ENCODE results near the gene CDC26. TPM values are rescaled to one million over a fixed set of nuclear protein-coding genes. Genes with fewer than 3 reads are reported as not detected.
A peak's percentile ranks its signal among the peaks of the same experiment; 100 is the strongest.

Gene CDC26
- total RNA-seq, result 10 to 100 TPM; 28.0 to 30.4 TPM

- no peak for TF ChIP-seq CTCF (IDR thresholded peaks at IDR 0.05)
- H3K9me3 Mint-ChIP-seq, result no peaks in the 10 kb centered on the region
- H3K27me3 Mint-ChIP-seq, result no peaks in the 10 kb centered on the region
- no peak within 1 kb of the TSS for H3K4me3 Mint-ChIP-seq
- ChIA-PET POLR2A (interaction anchor here (0.8 to 3.6 kb wide), 18 partner anchors 8 to 382 kb away, joined by 3 to 20 read pairs (median 4); partner anchors contain the start of genes ALAD, BSPRY, C9orf43 and FKBP15), CTCF (interaction anchor here (0.5 to 4.8 kb wide), 32 partner anchors 9 to 389 kb away, joined by 3 to 55 read pairs (median 6); partner anchors contain the start of genes ALAD, BSPRY, C9orf43 and FKBP15)
- ATAC-seq (peak; percentile 91), DNase-seq (peak; percentile 99)
- no peak within 1 kb of the TSS for H3K27ac Mint-ChIP-seq
- intact Hi-C loops (cut with micrococcal nuclease), result loop anchor here (2.0 to 10.0 kb wide), 4 partner anchors 69 to 383 kb away; partner anchors contain the start of genes BSPRY and WDR31
- H3K4me1 Mint-ChIP-seq (ENCODE audit: low read depth), result peaks cover 32% of the 10 kb centered on the region
- H3K36me3 Mint-ChIP-seq (ENCODE audit: low read depth), result peaks cover 34% of the 10 kb centered on the region
These were observed at the start of gene CDC26, which contains the start of gene PRPF4 for GRCh38 chr9:113275157-113276131. Gene CDC26, minus strand, starts transcription at chr9:113275572. Its CDS starts 3,065 bp downstream, at chr9:113272507. Gene PRPF4, plus strand, starts transcription at chr9:113275658. Its CDS starts 86 bp downstream, at chr9:113275744.

GRCh38 chr9:113322671-113323070 lies 47.3 kb upstream of the CDC26 start:
- DNase-seq, result no peak
- no peaks in the 10 kb centered on the region for H3K9me3 Mint-ChIP-seq

GRCh38 chr9:113320051-113320450 lies 44.7 kb upstream of the CDC26 start:
- no peaks in the 10 kb centered on the region for H3K36me3 Mint-ChIP-seq (ENCODE audit: low read depth)
- no peak overlapping the region for H3K4me3 Mint-ChIP-seq
- H3K27ac Mint-ChIP-seq, result no peak overlapping the region
- POLR2A ChIA-PET, result interaction anchor here (1.2 kb wide), 1 partner anchor 23 kb away, joined by 3 read pairs; no protein-coding TSS in a partner anchor
- DNase-seq (no peak), ATAC-seq (no peak)
- intact Hi-C loops (cut with micrococcal nuclease), result no loop called here
- no peaks in the 10 kb centered on the region for H3K27me3 Mint-ChIP-seq
- no peaks in the 10 kb centered on the region for H3K9me3 Mint-ChIP-seq
- CTCF ChIA-PET, result interaction anchor here (1.4 kb wide), 1 partner anchor 127 kb away, joined by 3 read pairs; no protein-coding TSS in a partner anchor
- no peak for TF ChIP-seq CTCF (IDR thresholded peaks at IDR 0.05)
- H3K4me1 Mint-ChIP-seq (ENCODE audit: low read depth), result no peaks in the 10 kb centered on the region

More at GRCh38 chr9:113322671-113323070, 47.3 kb upstream of the CDC26 start:
- Mint-ChIP-seq H3K27ac (no peak overlapping the region), H3K4me3 (no peak overlapping the region), H3K36me3 (ENCODE audit: low read depth) (no peaks in the 10 kb centered on the region), H3K4me1 (ENCODE audit: low read depth) (no peaks in the 10 kb centered on the region), H3K27me3 (no peaks in the 10 kb centered on the region)
- POLR2A ChIA-PET, result no interaction called here
- CTCF ChIA-PET, result no interaction called here
- no peak for TF ChIP-seq CTCF (IDR thresholded peaks at IDR 0.05)
- intact Hi-C loops (cut with micrococcal nuclease), result no loop called here
- no peak for ATAC-seq

GRCh38 chr9:113319054-113319453 lies 43.7 kb upstream of the CDC26 start:
- Mint-ChIP-seq H3K27me3 (no peaks in the 10 kb centered on the region), H3K4me3 (no peak overlapping the region), H3K9me3 (no peaks in the 10 kb centered on the region), H3K27ac (no peak overlapping the region), H3K36me3 (ENCODE audit: low read depth) (no peaks in the 10 kb centered on the region), H3K4me1 (ENCODE audit: low read depth) (no peaks in the 10 kb centered on the region)
- DNase-seq (no peak), ATAC-seq (no peak)
- intact Hi-C loops (cut with micrococcal nuclease), result no loop called here
- TF ChIP-seq CTCF (IDR thresholded peaks at IDR 0.05), result no peak
- ChIA-PET CTCF (interaction anchor here (1.4 to 1.7 kb wide), 2 partner anchors 21 to 128 kb away, joined by 3 to 6 read pairs; partner anchors contain the start of gene WDR31), POLR2A (no interaction called here)
